HG02870 (cell line): ENCODE data around the gene GRAMD2B.
A peak's percentile ranks its signal among the peaks of the same experiment; 100 is the strongest.
"Not testable (repeated sequence)": the region's sequence is repeated elsewhere in the genome, so short reads cannot be mapped to it uniquely, and the experiment has no call there.

Source experiments
- ATAC-seq: cut with Tn5 transposase; IDR thresholded peaks from one replicate; pipeline ENCODE4 v1.9.1; 2021; ENCODE audit warnings: mild to moderate bottlenecking, moderate library complexity; ENCODE audit not compliant: unreplicated experiment

Gene GRAMD2B

DNA sequence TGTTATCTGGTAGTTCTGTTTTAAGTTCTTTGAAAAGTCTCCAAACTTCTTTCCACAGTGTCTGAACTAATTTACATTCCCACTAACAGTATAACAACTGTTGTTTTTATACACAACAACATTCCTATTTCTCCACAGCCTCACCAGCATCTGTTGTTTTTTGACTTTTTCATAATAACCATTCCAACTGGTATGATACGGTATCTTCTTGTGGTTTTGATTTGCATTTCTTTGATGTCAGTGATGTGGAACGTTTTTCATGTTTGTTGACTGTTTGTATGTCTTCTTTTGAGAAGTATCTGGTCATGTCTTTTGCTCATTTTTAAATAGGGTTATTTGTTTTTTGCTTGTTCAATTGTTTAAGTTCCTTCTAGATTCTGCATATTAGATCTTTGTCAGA, 12.6 kb upstream of the GRAMD2B start:
- ATAC-seq = no peak

DNA sequence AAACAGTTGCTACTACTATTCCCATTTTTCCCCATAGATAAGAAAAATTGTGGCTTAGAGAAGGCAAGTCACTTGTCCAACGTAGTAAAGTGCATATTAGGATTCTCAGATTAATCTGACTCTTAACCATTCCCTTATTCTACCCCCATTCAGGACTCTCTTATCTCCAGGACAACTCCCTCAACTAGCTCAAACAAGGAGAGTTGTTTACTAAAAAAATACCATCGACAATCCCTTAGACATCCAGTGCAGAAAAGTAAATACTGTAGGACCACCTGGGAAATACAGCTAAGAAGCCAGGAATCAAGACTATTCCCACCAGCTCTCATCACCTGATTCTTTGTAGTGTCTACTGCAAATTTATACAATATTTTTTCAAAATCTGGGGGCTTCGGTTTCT, 9.4 kb upstream of the GRAMD2B start:
- ATAC-seq = no peak

DNA sequence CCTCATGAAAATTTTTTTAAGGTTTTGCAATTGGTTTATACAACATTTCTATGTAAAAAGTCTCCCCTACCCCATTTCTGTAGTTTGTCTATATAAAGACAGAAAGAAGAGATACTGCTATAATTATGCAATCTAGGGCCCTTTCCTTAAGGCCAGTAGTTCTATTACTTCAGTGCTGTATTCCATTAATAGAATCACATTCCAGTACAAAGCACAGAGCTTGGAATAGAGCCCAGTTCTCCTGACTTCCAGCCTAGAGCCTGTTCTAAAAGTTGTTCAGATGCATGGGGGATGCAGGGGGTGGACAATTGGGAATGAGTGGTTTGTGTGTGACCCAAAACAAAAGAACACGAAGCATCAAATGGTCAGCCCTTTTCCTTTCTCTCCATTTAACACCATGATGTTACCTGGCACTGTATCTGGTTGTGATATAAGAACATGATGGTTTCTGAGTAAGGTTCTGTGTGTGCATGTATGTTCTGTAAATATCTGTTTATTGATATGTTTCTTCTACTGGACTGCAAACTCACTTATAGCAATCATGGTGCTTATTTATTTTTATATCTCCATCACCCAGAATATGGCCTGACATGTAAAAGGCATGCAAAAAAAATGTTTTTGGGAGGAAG, 8.2 kb upstream of the GRAMD2B start:
- no peak for ATAC-seq

DNA sequence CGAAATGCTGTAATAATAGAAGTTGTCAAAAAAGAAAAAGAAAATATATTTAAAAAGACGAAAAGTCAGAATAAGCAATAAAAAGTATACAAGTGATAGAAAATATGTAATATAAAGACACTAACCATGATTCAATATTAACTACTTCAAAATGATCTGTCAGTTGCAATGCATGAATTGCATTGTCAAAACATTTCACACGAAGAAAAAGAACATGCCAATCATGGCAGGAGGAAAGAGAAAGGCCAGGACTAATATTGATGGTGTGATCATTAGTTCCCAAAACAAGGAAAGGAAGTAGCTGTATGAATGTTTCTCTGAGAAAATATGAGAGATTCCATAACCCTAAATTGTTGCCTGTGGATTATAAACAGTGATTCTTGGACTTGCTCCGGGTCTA, 7.4 kb upstream of the GRAMD2B start:
- no peak for ATAC-seq

DNA sequence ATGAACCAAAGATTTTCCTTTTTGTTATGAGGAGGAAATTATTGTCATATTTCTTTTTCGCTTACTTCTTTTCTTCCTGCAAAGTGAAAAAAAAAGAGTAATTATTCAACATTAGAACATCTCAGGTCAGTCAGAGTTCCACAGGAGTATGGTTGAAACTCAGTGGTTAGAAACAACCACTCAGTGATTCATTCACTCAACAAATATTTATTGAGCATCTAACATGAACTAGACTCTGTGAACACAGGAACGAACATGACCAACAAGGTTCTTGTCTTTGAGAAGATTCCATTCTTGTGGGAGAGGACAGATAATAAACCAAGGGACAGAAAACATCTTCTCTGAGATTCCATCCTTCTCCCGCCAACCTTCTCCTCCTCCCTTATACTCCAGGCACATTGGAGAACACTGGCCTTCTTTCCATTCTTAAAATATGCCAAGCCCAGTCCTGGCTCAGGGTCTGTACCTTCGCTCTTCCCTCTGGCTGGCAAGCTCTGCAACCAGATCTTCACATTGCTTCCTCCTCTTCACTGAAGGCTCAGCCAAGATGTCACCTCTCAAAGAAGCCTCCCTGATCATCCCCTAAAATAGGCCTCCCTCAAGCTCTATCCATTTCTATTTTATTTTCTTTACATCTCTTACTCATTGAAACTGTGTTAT, 6.8 kb upstream of the GRAMD2B start:
- ATAC-seq = no peak

DNA sequence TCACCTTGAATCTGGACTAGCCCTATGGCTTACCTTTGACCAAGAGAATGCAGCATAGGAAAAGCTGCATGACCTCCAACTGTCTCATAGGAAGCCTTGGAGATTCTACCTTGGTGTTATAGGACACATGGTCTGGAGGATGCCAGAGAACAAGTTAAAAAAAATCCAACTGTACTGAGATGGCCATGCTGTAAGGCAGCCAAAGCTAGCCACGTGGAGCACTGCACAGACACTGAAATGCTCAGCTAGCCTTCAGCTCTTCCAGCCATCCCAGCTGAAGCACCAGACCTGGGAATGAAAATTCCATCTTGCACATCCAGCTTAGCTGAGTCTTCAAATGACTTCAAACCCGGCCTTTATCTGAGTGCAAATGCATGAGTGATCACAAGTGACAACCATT, 6.0 kb upstream of the GRAMD2B start:
- ATAC-seq = no peak

DNA sequence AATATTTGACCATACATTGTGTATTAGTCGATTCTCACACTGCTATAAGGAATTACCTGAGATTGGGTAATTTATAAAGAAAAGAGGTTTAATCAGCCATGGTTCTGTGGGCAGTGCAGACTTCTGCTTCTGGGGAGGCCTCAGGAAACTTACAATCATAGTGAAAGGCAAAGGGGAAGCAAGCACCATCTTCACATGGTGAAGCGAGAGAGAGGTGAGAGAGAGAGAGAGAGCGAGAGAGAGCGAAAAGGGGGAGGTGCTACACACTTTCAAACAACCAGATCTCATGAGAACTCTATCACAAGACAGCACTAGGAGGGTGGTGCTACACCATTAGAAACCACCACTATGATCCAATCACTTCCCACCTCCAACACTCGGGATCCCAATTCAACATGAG, 4.1 kb upstream of the GRAMD2B start:
- no peak for ATAC-seq

DNA sequence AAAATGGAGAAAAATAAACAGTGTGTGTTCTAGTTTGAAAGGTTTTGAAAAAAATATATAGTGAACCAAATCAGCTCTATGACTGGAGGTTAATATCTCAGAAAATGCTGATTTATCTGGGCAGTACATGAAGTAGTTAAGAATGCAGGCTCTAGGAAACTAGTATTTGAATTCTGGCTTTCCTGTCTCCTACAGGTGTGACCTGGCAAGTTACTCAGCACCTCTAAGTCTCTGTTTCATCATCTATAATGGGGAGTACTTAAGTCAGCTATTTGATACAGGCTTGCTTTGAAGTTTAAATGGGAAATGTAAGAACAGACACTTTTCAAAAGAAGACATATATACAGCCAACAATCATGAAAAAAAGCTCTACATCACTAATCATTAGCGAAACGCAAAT, 5.2 kb downstream of the GRAMD2B start:
- no peak for ATAC-seq

DNA sequence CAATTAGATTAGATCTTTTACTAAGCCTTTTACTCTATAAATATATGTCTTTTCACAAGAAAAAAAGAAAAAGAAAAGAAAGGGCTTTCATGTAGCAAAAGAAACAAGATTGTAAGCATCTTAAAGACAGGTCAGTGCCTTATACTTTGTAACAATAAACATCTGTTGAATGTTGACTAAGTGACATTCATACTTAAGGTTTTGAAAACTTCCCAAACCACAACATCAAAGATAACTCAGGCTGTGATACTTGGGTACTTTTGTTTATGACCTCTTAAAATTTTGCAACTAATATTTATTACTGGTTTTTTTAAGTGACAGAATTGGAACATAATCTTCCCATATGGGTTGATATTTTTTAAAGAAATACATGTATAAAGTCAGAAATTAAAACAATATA, 7.4 kb downstream of the GRAMD2B start:
- ATAC-seq = no peak

DNA sequence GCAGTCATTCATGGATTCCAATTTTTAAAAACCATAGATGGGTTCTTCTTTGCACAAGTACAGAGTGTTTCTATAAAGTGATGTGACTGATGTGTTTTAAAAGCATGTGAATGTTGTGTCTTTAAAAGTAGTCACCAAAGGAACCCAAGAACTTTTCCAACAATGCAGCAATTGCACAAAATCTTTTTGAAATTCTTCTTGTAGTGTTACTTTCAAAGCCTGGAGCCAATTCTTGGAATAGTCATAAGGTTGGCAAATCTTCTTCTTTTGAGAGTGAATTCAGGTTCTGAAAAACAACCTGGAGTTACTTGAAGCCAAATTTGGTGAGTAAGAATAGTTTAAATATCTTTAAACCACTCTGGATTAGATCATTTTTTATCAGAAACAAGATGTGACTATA, 10.5 kb downstream of the GRAMD2B start:
- ATAC-seq = no peak

DNA sequence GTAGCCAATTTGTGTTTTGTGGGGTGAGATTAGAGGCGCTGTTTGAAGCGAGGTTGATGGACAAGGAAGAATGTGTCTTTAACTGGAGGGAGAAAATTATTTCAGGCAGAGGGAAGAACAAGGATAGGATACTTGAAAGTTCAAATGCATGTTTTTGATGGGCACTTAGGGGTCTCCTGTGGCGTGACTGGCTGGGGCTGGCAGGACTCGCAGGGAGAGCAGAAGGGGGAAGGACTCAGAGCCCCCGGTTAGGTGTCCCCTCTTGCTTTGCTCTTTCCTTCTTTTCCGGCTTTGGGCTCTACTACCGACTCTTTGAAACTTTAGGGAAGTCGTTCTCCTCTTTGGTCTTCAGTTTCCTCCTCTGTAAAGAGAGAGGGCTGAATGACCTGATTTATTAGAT, 12.1 kb downstream of the GRAMD2B start:
- ATAC-seq = no peak

DNA sequence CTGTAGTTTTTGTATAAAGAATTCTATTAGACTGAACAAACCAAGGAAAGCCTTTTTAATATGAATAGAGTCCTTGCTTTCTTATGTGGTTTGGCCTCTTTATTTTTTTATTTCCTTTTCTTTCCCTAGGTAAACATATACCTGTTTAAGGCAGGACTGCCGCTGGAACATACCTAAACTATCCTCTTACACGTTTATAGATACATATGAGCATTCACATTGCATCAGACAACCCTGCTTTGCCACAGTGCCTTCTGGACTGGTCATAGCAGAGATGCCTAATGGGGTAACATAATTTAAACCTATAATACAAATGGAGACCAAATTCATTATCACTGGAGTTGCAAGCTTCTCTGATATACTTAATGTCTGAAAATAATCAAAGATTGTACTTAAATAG, 12.5 kb downstream of the GRAMD2B start:
- no peak for ATAC-seq

DNA sequence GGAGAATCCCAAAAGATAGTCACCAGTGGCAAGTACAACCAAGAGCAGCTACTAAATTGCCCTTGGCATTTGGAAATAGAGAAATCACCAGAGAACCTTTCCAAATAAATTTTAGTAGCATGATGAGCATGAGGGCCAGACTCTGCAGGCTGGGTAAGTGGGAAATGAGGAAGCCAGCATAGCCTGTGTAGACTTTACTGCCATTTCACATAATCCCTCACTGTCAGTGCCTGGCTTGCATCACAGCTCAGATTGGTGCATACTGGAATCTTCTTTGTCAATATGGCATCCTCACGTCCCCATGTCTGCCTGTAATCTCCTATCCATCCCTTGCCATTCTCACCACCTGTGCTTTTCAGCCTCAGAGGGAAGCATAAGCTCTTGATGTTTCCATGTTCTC, 14.5 kb downstream of the GRAMD2B start:
- ATAC-seq = no peak

DNA sequence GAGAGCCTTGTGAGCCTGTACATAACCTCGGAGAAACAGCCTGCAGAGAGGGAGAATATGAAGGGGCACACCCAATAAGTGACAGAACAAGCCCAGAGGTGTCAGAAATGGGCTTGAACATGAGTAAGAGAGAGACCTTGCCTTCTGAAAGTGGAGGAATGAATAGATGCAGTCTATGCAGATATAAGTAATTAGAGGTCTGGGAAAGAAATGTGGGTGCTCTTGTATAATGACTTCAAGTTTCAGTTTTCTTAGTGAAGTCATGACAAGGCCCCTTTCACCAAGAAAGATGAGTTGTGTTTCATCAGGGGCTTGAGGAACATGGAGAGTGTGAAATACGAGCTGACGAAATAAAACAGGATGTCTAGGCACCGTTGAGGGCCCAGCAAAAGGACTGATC, 15.1 kb downstream of the GRAMD2B start:
- ATAC-seq = peak; percentile 93

DNA sequence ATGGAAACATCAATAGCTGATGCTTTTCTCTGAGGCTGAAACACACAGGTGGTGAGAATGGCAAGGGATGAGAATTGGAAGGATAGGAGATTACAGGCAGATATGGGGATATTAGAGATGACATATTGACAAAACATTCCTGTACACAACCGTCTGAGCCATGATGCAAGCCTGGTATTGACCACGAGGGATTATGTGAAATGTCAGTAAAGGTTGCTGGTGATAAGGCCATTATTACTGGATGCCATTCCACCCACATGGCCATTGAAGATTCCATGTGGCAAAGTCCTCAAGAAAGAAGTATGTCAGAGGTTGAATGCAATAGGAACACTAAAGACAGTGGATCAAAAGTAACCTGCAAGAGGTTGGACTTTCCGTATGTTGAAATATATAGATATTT, 15.7 kb downstream of the GRAMD2B start:
- no peak for ATAC-seq

DNA sequence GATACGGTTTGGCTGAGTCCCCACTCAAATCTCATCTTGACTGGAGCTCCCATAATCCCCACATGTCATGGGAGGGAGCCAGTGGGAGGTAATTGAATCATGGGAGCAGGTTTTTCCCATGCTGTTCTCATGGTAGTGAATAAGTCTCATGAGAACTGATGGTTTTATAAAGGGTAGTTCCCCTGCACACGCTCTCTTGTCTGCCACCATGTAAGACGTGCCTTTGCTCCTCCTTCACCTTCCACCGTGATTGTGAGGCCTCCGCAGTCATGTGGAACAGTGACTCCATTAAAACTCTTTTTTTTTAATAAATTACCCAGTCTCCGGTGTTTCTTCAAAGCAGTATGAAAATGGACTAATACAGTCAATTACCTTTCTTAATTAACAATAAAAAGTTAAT, 16.5 kb downstream of the GRAMD2B start:
- not testable (repeated sequence) for ATAC-seq

DNA sequence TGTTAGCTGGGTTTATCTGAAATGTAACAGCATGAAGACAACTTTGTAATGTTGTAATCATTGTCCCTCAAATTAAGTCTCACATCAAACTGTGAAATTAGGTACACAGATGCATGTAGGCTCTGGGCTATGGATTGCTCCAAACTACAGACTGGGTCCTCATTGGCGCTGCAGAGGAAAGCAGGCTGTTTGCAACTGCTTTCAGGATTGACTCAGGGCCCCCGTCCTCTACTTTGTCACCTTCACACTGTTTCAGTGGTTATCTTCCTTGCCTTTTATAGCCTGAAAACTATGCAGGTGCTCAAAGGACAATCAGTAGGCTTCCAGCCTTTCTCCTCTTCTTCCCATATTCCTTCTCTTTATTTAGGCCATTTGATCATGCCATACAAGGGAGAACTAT, 18.0 kb downstream of the GRAMD2B start:
- ATAC-seq = no peak

DNA sequence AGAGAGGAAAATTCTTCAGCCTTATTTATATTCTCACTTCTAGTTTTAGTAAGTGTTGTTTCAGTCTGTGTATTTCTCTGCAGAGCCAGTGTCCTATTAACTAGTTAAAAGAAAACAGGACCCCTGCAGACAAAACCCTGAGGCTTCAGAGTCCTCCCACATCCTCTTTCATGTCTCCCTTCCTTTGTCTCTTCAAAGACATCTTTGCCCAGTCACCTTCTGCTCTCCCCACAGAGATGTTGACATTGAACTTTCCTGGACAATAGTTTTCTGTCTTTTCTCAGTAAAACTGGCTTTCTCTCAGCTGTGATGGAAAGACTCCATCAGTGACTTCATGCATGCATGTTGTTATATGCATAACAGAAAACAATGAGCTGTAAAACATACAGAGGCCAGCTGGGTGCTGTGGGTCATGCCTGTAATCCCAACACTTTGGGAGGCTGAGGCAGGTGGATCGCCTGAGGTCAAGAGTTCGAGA, 20.2 kb downstream of the GRAMD2B start:
- peak; percentile 92 for ATAC-seq

DNA sequence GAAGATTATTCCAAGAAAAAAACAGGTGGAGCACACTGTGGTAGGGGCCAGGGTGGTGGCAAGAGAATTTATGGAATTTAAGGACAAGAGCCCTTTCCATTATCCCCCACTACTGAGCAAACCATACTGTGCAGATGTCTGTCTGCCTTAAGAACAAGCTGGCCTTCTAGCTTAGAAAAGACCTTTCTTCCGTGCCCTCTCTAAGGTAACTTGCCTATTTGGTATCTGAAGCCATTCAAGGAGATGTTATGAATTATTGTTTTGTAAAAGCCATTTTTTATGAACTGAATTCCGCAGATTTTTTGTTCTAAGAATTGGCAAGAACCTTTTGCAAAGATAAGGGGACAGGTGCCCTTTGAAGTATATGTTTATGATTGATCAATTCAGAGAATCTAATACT, 20.9 kb downstream of the GRAMD2B start:
- no peak for ATAC-seq

DNA sequence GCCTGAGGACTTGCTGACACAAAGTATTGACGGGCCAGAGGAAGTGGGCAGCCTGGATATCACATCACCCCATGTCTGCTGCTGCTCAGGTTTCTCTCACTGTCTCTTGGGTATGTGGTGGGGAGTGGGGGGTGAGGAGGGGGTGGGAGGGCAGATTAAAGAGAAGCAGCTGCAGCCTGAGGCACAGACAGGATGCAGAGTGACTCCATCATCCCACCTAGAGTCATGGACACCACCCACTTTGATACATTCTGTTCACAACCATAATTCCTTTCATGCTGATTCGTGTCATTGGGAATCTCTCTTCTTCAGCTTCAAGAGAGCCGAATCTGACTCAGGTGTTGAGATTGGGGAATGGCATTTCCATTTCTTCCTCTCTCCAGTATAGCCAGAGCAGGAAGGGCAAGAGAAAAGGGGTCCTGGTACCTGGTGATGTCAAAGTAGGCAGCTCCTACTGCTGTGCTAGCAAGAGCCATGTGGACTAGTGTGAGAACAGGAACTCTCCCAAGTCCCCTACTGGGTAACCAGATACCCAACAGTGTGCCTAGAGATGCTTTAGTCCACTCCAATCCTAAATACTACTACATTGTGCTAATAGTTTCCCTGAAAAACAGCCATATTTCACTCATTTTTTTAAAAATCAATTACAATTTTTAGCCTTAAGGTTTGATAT, 22.4 kb downstream of the GRAMD2B start:
- no peak for ATAC-seq

DNA sequence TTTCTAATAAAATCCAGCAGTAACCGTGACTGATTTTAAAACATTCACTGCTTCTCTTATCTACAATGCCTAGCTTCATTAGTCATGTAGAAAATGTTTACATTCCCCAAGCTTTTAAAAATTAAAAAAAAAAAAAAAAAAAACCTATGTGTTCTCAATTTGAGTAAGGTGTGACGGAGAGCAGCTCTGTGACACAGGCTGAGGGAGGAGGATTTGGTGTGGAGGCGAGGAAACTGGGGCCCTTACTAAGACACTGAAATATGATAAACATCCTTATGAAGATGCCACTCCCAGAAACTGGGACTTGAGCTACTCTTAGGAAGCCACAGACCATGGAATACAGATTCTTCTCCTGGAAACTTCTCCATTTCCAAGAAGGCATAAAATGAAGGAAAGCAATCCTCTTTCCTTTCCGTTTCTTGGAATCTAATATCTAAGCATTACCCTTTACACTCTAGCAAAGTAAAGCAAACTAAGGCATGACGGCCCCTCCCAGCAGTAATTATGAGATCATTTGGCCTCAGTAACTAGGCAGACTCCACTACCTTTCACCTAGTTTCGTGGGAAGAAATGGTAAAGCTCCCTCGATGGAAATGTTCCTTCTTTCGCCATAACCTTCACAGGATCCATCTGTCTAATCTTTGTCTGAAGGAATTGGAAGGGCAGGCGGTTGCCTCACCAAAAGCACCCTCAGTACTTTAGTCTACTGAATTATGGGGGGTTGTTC, 23.5 kb downstream of the GRAMD2B start:
- peak; percentile 36 for ATAC-seq

DNA sequence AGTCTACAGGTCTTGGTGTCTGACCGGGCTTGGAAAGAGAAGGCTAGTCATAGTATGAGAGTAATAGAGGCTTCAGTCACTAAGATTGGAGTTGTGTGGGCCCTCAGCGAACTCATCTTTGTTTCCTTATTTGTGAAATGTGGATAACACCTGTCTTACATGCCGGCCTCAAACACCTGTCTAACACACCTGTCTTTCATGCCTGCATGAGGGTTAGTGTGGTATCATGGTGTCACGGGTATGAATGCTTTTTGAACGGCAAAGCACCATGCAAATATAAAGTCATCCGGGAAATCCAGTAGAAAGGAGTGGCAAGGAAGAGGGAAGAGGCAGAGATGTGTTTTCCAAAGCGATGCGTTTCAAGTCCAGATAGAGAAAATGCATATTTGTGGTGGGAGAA, 25.5 kb downstream of the GRAMD2B start:
- ATAC-seq = no peak
